HG02588 (cell line): ENCODE measurements around the gene SH3GL1.
"Not testable (repeated sequence)": the region's sequence is repeated elsewhere in the genome, so short reads cannot be mapped to it uniquely, and the experiment has no call there.

Source experiments
- ATAC-seq: cut with Tn5 transposase; IDR thresholded peaks from one replicate; pipeline ENCODE4 v1.9.1; 2021; ENCODE audit warnings: mild to moderate bottlenecking, moderate library complexity; ENCODE audit not compliant: unreplicated experiment

The SH3GL1 gene

DNA sequence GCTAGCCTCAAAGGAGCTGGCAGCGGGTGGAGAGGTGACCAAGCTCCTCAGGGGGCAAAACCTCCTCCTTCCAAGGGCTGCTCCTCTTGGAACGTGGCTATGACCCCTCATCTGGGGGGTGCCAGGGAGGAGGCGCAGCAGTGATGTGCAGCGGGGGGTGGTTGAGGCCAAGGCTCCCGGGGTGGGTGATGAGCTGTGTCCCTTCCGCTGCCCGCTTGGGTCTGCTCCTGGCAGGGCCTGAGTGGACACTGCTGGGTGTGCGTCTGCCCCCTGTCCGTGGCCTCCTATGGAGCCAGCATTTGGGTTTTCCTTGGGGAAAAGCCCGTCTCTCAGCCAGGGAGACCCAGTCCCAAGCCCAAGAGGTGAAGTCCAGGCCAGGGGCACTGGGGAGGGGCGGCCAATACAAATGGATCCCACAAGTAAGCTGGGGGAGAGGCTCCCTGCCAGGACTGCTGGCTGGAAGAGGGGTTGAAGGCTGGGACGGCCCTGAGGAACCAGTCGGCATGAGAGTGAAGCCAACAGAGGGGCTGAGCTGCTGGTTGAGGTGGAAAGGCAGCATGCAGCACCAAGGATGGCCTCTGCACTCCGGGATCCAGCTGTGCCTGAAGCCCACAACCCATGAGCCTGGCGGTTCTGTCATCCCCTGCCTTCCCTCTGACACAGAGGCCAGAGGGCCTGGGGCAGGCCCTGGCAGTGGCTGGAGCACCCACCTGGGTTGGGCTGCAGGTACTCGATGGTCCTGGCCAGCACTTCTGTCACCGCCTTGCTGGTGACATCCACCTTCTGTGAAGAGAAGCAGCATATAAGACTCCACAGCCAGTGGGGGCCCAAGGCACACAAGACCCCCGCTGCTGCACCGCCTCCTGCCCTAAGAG, 34.3 kb downstream of the SH3GL1 start:
- no peak for ATAC-seq

DNA sequence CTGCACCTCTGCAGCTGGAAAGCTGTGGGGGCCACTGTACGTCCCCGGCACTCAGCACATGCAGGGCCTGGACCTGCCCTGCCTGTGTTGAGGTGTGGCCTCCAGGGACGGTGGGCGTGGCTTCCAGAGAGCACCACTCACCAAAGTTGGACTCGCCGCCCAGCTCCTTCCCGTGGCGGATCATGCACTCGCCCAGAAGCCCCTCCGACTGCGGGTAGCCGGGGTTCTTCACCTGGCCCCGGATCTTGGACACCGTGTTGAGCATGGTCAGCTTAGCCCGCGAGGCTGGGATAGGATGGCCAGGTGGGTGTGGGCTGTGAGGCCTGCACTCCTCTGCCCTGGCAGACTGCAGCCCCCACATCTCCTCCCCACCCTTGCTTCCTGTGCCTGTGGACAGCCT, 35.0 kb downstream of the SH3GL1 start:
- ATAC-seq: no peak

DNA sequence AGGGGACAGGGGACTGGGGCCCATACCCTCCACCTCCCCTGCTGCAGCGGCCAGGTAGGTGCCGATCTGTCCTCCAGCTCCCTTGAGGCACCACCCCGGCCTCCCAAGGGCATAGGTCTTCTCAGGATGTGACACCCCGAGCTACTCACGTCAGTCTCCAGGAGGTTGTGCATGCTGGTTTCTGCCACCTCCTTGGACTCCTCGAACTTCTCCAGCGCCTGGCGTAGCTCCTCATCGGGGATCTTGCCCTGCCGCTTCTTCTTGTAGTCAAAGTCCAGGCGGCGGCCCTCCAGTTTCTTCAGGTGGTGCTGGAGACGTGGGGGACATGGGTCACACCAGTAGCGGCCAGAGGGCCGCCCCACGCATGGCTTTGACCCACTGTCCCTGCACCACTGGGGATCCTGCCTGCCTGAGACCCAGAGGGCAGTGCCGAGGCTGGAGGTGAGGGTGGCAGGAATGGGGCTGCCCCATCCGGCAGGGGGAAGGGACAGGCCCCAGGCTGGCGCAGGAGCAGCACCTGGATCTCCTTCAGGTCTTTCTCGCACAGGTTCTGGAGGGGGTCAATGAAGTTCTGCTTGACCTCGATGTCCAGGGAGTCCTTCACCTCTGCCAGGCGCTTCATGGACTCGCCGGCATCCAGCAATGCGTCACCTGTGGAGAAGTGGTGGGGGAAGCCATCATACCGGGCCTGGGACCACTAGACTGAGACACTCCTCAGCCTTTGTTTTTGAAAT, 36.6 kb downstream of the SH3GL1 start:
- ATAC-seq: no peak

DNA sequence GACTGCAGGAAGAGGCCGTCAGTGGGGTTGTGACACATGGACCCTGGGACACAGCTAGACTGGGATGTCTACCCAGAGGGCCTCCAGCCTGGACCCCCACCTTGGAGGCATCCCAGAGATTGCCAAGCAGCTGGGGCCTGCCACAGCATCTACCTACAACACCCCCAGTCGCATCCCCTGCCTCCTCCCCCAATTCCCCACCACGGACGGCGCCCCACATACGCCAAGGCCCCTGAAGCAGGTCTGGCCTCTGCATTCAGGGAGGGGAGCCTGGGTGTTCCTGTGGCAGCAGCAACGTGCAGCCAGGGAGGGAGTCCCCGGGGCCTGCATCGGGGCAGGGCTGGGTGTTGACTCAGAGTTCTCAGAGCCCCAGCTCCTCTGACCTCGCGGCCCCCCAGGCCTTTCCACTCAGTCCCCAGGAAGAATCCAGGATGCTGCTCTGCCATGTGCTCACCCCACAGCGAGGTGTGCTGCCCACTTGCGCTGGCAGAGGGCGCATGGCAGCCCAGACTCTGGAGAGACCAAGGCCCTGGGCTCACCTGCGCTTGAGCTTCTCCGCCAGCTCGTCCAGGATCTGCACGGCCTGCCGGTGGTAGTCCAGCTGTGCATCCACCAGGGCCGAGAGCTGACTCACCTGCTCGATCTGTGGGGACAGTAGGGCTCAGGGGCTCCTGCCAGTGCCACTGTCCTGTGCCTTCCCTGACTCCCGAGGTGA, 37.4 kb downstream of the SH3GL1 start:
- ATAC-seq: no peak

GRCh38 chr19:4362101-4362828, 38.1 kb downstream of the SH3GL1 start:
- no peak for ATAC-seq

DNA sequence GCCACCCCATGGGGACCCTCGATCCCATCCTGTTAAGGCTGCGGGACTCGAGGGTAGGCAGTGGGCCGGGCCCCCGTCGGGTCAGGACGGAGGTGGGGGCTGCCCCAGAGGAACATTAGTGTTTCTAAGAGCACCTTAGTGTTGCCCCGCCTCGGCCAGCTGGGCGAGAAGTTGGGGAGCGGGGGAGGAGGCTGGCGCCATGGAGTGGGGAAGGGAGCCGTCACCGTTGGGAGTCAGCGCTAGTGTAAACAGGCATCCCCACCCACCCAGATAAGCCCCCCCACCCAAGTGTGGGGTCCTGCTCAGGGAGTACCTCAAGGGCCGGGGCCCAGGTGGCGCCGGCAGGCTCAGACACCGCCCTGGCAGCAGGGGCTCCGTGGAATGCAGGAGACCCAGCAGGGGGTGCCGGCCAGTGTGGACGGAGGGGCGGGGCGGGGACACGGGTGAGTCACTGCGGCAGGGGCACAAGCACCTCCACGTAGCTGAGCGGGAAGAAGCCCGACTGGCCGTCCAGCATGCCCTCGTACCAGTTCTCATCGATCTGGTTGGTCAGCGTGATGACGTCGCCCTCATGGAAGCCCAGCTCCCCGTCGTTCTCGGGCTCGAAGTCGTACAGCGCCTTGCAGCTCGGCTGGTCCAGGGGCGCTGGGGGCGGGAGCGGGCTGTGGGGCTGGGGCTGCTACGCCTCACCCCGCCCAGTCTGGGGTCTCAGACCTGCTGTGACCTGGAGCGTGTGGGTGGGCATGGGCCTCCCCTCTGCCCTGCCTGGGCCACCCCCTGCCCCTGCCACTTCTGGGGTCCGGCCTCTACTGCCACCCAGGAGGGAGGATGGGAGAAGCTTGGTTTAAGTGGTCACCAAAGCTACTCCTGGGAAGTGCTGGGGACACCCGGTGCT, 38.9 kb downstream of the SH3GL1 start:
- ATAC-seq: no peak

DNA sequence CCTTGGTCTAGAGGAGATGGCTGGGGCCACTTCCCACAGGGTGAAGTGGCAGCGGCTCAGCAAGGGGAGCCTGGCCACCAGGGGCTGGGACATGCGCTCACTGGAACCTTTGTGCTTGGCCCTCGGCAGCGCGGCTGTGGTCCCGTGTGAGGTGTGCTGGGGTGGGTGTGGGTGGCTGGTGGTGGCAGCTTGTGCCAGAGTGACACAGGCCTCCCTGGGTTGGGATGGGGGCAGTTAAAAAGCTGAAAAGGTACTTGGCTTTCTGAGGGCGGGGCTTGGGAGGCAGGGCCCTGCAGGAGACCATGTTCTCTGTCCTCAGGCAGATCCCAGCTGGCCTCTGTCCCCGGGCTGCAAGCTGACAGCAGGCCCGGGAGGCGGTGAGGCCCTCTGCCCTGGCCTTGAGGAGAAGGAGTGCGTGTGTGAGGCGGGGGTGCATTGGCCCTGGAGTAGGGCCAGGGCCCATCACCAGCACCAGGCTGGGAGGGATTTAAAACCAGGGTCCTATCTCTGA, 39.7 kb downstream of the SH3GL1 start:
- ATAC-seq: no peak

- ATAC-seq: no peak
These were observed 40.2 kb downstream of the SH3GL1 start for GRCh38 chr19:4360081-4360569.

GRCh38 chr19:4359627-4360000, 40.7 kb downstream of the SH3GL1 start:
- no peak for ATAC-seq

GRCh38 chr19:4358709-4359626, 41.4 kb downstream of the SH3GL1 start:
- ATAC-seq: no peak

DNA sequence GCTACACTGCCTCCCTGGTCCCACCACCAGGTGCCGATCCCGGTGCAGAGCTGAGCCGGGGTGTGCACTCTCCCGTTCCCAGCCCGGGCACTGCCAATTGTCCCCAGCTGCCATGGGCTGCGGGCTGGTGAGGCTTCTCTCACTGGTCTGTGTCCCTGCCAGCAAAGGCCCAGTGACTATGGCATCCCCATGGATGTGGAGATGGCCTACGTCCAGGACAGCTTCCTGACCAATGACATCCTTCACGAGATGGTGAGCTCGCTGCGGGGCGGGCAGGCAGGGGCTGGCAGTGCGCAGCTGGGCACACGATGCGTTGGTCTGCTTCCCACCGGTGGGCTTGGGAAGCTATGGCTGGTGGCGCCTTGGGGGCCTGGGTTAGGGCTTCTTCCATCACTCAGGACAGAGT, 42.4 kb downstream of the SH3GL1 start:
- no peak for ATAC-seq

- no peak for ATAC-seq
These were observed 43.1 kb downstream of the SH3GL1 start for GRCh38 chr19:4357095-4357797.

GRCh38 chr19:4354897-4355296, 45.5 kb downstream of the SH3GL1 start:
- no peak for ATAC-seq

- ATAC-seq: no peak
These were observed 46.1 kb downstream of the SH3GL1 start for GRCh38 chr19:4354282-4354681.

- ATAC-seq: no peak
These were observed 47.6 kb downstream of the SH3GL1 start for GRCh38 chr19:4352701-4353121.

GRCh38 chr19:4350726-4351125, 49.6 kb downstream of the SH3GL1 start:
- no peak for ATAC-seq

DNA sequence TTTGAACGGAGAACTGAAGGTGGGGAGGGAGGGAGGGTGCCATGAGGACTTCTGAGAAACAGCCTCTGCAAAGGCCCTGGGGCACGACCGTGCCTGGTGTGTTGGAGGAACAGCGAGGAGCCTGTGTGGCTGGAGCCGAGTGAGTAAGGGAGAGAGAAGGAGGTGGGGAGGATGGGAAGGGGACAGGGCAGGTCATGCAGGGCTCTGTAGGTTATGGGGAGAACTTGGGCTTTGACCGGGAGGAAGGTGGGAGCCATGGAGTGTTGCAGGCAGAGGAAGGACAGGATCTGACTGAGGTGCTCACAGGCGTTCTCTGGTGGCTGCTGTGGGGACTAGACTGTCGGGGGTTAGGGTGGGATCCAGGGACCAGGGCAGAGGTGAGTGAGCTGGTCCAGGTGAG, 50.2 kb downstream of the SH3GL1 start:
- no peak for ATAC-seq

GRCh38 chr19:4349225-4349624, 51.1 kb downstream of the SH3GL1 start:
- not testable (repeated sequence) for ATAC-seq
